Activated effector memory CD4-positive, alpha-beta T cell treated with Interleukin-2 at 50 U/mL for 16 hours (primary cell): ENCODE data around the gene CFAP100.

Experiments
- DNase-seq: peaks from one replicate; pipeline ENCODE4 v3.0.0-alpha.2; 2020

The CFAP100 gene

DNA sequence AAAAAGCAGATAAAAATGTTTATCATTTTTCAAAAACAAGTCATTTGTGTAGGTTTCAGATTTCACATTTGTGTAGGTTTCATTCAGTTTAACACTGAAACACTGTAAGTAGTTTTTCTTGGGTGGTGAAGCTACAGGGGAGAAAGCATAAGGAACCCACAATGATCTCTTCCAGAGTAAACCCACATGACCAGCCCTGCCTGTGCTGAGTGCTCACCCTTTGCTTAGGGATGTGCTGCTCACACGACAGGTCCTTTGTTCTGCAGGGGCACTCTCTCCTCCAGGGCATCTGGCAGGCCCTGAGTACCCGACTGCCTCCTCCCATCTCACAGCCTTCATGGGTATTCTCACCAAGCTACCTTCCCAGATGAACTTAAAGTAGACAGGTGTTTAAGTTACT is 52.1 kb downstream of the CFAP100 start:
- DNase-seq: no peak

- DNase-seq: no peak
Measured at GRCh38 chr3:126447456-126448106, 52.9 kb downstream of the CFAP100 start.

- no peak for DNase-seq
Measured at GRCh38 chr3:126448136-126448892, 53.6 kb downstream of the CFAP100 start.

GRCh38 chr3:126448893-126449180 is 54.1 kb downstream of the CFAP100 start:
- no peak for DNase-seq

GRCh38 chr3:126449621-126450051 is 54.9 kb downstream of the CFAP100 start:
- no peak for DNase-seq

DNA sequence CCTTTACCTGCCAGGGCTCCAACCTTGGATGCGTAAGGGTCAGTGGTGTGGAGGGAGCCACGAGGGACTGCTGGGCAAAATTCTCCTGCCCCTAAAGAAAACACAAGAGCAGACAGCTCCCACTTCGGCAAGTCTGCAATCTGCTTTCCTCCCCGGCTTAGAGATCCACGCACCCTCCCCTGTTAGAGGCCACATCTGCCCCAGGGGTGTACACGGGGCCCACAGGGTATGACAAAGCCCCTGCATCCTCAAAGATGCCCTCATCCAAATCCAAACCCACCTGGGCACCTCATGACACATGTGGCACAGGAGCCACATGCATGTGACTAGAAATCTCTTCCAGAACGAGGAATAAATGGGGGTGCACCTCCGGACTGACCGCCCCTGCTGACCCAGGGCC is 55.5 kb downstream of the CFAP100 start:
- no peak for DNase-seq

GRCh38 chr3:126450744-126451143 is 56.0 kb downstream of the CFAP100 start:
- no peak for DNase-seq

- DNase-seq: no peak
Measured at GRCh38 chr3:126451511-126451910, 56.8 kb downstream of the CFAP100 start.

- no peak for DNase-seq
Measured at GRCh38 chr3:126452213-126452612, 57.5 kb downstream of the CFAP100 start.

GRCh38 chr3:126454025-126454424 is 59.3 kb downstream of the CFAP100 start:
- no peak for DNase-seq

DNA sequence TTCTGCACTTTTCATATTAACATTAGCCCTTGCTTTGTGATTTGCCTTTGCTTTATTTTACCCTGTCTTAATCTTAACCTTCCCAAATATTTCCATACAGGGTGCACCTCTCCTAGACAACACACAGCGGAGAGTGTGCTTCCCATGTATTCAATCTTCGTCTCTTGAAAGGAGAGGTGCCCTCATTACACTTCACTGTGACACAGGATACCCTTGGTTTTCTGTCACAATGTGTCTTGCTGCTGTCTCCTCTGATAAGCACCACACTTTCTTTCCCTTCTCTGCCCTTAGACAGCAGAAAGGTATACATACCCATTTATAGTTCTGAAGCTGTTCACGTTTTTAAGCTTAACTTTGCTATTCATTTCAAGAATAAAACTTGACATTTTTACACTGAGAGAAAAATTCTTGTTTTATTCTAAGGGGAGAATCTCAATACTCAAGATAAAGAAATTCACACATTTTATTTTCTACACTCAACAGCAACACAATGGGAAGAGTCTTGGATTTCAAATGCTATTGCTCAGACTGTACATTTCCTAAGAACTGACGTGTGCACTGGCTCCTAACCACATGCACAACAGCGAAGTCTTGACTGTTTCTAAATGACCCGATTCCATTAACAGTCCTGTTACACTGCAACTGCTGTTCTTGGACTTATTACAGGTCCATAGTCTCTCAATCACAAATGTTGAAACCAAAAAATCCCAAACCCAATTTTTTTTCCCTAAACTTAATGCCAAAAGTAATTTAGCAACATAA is 59.9 kb downstream of the CFAP100 start:
- DNase-seq: no peak

DNA sequence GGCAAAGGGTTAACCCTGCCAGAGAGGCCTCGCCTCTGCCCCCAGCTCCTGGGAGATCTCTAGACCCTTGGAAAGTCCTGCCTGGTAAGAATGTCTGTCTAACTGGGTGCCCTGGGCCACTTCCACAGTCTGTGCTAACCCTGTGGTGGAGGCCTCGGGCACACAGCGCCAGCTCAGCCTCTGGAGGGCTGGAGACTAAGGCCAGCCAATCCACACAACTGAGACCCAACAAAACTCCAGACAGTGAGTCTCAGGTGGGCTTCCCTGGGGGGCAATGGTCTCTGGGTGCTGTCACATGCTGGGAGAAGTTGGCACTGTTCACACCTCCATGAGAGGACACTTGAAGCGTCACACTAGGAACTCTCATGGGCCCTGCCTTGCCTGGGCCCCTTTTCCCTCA is 61.5 kb downstream of the CFAP100 start:
- no peak for DNase-seq

DNA sequence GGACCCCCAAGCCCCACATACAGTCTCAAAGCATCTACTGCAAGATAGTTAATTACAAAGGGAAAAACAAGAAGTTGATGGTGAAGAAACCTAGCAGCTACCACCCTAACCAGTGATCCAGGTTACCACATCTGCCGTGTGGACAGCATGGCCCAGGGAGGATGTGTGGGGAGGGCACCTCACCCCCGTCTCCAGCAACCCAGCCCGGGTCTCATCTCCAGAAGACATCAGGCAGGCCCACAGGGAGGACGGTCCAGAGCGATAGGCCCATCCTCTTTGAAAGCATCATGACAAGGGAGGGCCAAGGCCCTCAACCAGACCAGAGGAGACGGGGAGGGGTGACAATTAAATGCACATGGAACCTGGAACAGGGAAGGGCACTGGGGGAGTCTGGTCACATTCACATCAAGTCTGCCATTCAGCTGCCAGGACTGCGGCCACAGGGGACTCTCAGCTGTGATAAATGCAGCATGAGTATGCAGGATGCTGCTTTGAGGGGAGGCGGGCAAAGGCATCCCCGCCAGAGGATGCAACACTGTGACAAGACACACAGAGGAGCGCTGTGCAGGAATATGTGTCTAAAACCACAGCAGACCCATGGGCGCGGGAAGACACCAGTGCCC is 62.2 kb downstream of the CFAP100 start:
- no peak for DNase-seq

- DNase-seq: no peak
Measured at GRCh38 chr3:126459111-126459762, 64.5 kb downstream of the CFAP100 start.

DNA sequence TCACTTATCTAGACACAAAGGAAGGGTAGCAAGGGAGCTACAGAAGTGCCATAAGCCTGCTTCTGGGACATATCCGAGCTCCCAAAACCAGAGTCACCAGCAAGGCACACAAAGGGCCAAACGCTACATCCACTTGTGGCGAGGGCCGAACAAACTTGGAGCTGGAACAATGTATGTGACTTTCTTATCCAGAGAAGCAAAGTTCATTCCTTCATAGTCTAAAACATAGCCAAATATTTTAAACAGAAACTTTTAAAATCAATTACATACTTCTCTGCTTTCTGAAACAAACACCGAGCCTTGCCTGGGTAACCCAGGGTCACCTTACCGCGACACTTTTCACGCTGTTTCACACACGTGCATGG is 65.0 kb downstream of the CFAP100 start:
- no peak for DNase-seq

DNA sequence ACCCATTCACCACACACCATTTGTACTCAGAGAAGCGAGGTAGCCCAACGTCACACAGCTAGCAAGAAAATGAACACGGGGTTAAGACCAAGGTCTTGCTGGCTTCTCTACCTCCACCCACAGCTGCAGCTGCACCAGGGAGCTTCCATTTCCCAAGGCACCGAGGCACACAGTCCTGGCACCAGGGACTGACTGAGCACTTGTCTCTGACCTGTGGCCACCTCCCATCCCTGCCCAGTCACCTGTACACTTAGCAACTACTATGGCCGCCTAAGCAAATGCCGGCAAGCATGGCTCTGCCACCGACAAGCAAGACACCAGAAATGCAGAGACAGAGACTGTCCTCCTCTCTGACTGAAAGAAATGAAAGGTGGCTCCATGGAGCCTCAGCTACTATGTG is 65.7 kb downstream of the CFAP100 start:
- no peak for DNase-seq

GRCh38 chr3:126461450-126462070 is 66.9 kb downstream of the CFAP100 start:
- DNase-seq: no peak

- DNase-seq: no peak
Measured at GRCh38 chr3:126463521-126463920, 68.8 kb downstream of the CFAP100 start.

DNA sequence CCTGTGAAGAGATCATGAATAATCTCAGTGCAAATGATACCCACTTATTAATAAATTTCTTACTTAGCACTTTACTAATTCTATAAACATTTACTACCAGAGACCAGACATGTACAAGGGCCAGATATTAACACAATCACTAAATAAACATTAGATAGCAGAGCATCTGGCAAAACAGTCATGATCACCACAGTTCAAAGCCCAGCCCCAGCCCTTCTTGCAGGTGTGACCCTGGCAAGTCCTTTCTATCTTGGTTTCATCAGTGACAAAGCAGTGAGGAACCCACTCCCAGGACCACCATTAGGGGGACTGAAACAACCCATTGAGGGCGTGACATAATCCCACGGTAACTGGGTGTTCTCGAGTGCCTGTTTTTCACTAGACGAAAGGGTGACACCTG is 69.4 kb downstream of the CFAP100 start:
- DNase-seq: no peak

DNA sequence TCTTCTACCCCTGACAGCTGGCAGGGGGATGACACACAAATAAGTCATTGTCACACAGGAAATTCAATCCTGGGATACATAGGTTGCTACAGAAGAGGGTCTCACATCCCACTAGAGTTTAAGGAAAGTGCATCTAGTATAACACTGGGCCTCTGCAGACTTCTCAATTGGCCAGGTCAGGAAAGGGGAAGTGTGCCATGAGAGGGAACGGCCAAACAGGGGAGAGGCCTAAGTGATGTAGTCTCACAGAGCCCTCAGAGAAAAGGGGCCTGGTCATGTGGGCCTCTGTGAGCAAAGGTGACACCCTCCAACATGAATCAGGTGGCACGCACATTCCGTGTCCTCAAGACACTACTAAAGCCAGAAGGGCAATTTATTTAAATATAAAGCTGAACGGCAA is 69.8 kb downstream of the CFAP100 start:
- DNase-seq: no peak

DNA sequence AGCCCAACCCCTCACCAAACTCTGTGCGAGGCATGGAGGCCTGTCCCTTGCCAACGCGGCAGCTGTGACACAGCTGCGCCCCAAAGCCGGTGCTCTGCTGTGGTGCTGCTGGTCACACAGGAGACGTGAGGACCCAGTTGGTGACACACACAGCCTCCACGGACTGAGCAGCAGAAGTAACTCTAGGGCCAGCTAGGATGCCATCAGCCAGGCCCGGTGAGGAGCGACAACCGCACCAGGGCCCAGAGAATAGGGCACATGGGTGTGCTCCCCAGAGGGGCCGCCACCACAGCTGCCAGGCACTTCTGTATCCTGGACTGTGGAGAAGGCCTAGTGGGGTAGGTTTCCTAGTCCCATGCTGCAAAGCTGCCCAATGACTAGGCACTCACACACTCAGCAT is 70.3 kb downstream of the CFAP100 start:
- DNase-seq: no peak

- no peak for DNase-seq
Measured at GRCh38 chr3:126465928-126466544, 71.3 kb downstream of the CFAP100 start.
